HFF-Myc (cell line): ENCODE measurements around the gene GPR61.

ENCODE experiments used
- DNase-seq: peaks from one replicate; pipeline ENCODE4 v3.0.0-alpha.2; 2011; ENCODE audit warnings: low read depth; ENCODE audit errors: extremely low read depth
- H3K4me3 ChIP-seq: replicated peaks from 2 replicates; pipeline ENCODE4 v1.5.1; 2011; ENCODE audit warnings: low read depth, mild to moderate bottlenecking, control low read depth, low read length
- CTCF ChIP-seq: IDR thresholded peaks from 2 replicates; pipeline ENCODE4 v1.5.1; 2012; ENCODE audit warnings: mild to moderate bottlenecking, low read depth, low read length, control low read depth; ENCODE audit errors: missing control alignments

GPR61 gene

GRCh38 chr1:109556563-109556962 is 16.9 kb downstream of the GPR61 start:
- DNase-seq: no peak
- TF ChIP-seq CTCF: no peak
- H3K4me3 ChIP-seq: no peak overlapping the region

- no peak overlapping the region for H3K4me3 ChIP-seq
- DNase-seq: no peak
- no peak for TF ChIP-seq CTCF
Observed at GRCh38 chr1:109557520-109557919, 17.8 kb downstream of the GPR61 start.

- no peak for DNase-seq
- H3K4me3 ChIP-seq: no peak overlapping the region
- TF ChIP-seq CTCF: no peak
Observed at GRCh38 chr1:109559995-109560394, 20.3 kb downstream of the GPR61 start.

GRCh38 chr1:109564194-109564878 is 24.7 kb downstream of the GPR61 start:
- TF ChIP-seq CTCF: no peak
- no peak for DNase-seq
- H3K4me3 ChIP-seq: no peak overlapping the region

GRCh38 chr1:109565241-109565640 is 25.6 kb downstream of the GPR61 start:
- no peak for TF ChIP-seq CTCF
- no peak for DNase-seq
- H3K4me3 ChIP-seq: no peak overlapping the region

- no peak for TF ChIP-seq CTCF
- no peak for DNase-seq
- no peak overlapping the region for H3K4me3 ChIP-seq
Observed at GRCh38 chr1:109566982-109567381, 27.3 kb downstream of the GPR61 start.
